Smooth muscle cell (in vitro differentiated cells): ENCODE measurements around the gene EDAR. TPM values are rescaled to one million over a fixed set of nuclear protein-coding genes. Genes with fewer than 3 reads are reported as not detected.

Experiments
- DNase-seq: peaks from one replicate; lab custom pipeline; 2025; ENCODE audit not compliant: unreplicated experiment; lab: John Stamatoyannopoulos, UW
- H2AFZ ChIP-seq: fragments of 200-600 bp; sonication (generic); 2 replicates; pipeline ENCODE4 v1.6.0; 2016; ENCODE audit warnings: antibody characterized with exemption, low read depth, mild to moderate bottlenecking
- H3F3A ChIP-seq: fragments of 200-600 bp; sonication (generic); 2 replicates; pipeline ENCODE4 v1.6.0; 2017; ENCODE audit warnings: antibody characterized with exemption, low read depth
- H3K27ac ChIP-seq: fragments of 200-600 bp; sonication (generic); 2 replicates; pipeline ENCODE4 v1.5.1; 2016; ENCODE audit warnings: low read depth, mild to moderate bottlenecking
- H3K27me3 ChIP-seq: fragments of 200-600 bp; sonication (generic); 2 replicates; pipeline ENCODE4 v1.6.1; 2016; ENCODE audit warnings: low read depth, mild to moderate bottlenecking
- H3K36me3 ChIP-seq: fragments of 200-600 bp; sonication (generic); 2 replicates; pipeline ENCODE4 v1.5.1; 2016; ENCODE audit warnings: low read depth
- H3K4me1 ChIP-seq: fragments of 200-600 bp; sonication (generic); 2 replicates; pipeline ENCODE4 v1.5.1; 2016; ENCODE audit warnings: low read depth
- H3K4me2 ChIP-seq: fragments of 200-600 bp; sonication (generic); 2 replicates; pipeline ENCODE4 v1.6.0; 2016; ENCODE audit warnings: mild to moderate bottlenecking
- H3K4me3 ChIP-seq: fragments of 200-600 bp; sonication (generic); 2 replicates; pipeline ENCODE4 v1.5.1; 2016; ENCODE audit warnings: mild to moderate bottlenecking
- H3K79me2 ChIP-seq: fragments of 200-600 bp; sonication (generic); 2 replicates; pipeline ENCODE4 v1.6.0; 2016; ENCODE audit warnings: low read depth, mild to moderate bottlenecking
- H3K9ac ChIP-seq: fragments of 200-600 bp; sonication (generic); 2 replicates; pipeline ENCODE4 v1.6.0; 2016; ENCODE audit warnings: low read depth
- H3K9me3 ChIP-seq: fragments of 200-600 bp; sonication (generic); replicated peaks from 2 replicates; pipeline ENCODE4 v1.5.1; 2016; ENCODE audit warnings: low read depth
- H4K20me1 ChIP-seq: fragments of 200-600 bp; sonication (generic); 2 replicates; pipeline ENCODE4 v1.6.0; 2016; ENCODE audit warnings: low read depth
- WGBS: methylation state at CpG from one replicate; pipeline ENCODE4 v1.1.7; 2016; ENCODE audit warnings: low lambda C conversion rate; 5-methylcytosine and 5-hydroxymethylcytosine counted together
- polyA plus RNA-seq: library from polyadenylated mRNA; unstranded; fragments of >200 nt; fragmentation: Nextera tagmentation; extraction: Ambion mirVana; gene quantifications from 2 replicates; pipeline ENCODE4 v1.2.1, GENCODE V29; 2016
- total RNA-seq: library from RNA; depleted of rRNA; stranded (reverse); fragments of >200 nt; gene quantifications from 2 replicates; pipeline ENCODE4 v1.2.3, GENCODE V29; 2014
- TF ChIP-seq, protein P1 (sequence below): fragments of 200-600 bp; sonication (generic); IDR thresholded peaks from 2 replicates; pipeline ENCODE4 v1.5.1; 2017; ENCODE audit warnings: borderline replicate concordance, mild to moderate bottlenecking, antibody characterized with exemption; ENCODE audit not compliant: insufficient read depth, poor library complexity, severe bottlenecking

Gene EDAR
- total and polyA plus RNA-seq, 2 experiments from 2014 or later: 0.09 TPM; not detected in 1

DNA sequence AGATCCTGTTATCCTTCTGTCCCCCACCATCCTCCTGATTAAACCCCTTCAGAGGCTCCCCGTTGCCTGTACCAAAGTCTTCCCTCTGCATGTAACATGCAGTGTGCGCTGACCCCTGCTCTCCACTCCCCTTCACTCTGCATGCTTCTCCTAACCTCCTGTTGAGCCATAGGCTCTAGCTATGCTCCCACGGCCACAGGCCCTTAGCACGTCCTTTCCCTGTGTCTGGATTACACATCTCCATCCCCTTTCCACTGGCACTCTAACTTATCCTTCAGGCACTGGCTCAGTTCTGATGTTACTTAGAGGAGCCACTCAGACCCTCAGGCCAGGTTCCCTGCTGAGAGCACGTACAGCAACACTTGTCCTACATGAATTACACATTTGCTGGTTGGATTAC, 29.4 kb upstream of the EDAR start:
- H3K4me2 ChIP-seq: no peak overlapping the region
- no peak overlapping the region for H3K9ac ChIP-seq
- TF ChIP-seq, protein P1, sequence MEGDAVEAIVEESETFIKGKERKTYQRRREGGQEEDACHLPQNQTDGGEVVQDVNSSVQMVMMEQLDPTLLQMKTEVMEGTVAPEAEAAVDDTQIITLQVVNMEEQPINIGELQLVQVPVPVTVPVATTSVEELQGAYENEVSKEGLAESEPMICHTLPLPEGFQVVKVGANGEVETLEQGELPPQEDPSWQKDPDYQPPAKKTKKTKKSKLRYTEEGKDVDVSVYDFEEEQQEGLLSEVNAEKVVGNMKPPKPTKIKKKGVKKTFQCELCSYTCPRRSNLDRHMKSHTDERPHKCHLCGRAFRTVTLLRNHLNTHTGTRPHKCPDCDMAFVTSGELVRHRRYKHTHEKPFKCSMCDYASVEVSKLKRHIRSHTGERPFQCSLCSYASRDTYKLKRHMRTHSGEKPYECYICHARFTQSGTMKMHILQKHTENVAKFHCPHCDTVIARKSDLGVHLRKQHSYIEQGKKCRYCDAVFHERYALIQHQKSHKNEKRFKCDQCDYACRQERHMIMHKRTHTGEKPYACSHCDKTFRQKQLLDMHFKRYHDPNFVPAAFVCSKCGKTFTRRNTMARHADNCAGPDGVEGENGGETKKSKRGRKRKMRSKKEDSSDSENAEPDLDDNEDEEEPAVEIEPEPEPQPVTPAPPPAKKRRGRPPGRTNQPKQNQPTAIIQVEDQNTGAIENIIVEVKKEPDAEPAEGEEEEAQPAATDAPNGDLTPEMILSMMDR: no peak

DNA sequence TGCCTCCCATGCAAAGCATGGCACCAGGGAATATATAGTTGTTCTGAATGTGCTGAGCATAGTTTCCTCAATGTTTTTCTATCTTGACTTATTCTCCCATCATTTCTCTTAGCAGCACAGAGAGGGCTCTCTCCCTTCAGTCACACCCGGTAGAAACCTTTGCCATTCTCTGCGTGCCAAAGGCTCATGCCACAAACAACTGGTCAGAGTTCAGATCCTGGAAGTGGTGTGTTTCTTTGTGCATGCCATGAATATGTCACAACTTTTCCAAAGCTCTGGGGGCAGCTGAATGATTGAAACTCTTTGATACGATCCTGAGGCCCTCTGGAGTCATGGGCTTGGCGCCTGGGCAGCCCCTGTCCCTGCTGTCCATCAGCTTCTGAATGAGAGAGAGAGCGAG, 28.0 kb upstream of the EDAR start:
- Histone ChIP-seq H3K4me3 (no peak overlapping the region), H3F3A (no peaks in the 10 kb centered on the region), H3K27me3 (no peaks in the 10 kb centered on the region), H3K79me2 (no peaks in the 10 kb centered on the region), H3K9ac (no peak overlapping the region), H3K27ac (no peak overlapping the region), H3K9me3 (no peaks in the 10 kb centered on the region), H3K36me3 (no peaks in the 10 kb centered on the region), H3K4me2 (no peak overlapping the region), H4K20me1 (no peaks in the 10 kb centered on the region), H2AFZ (no peak overlapping the region), H3K4me1 (peaks cover 18% of the 10 kb centered on the region)
- no peak for DNase-seq
- TF ChIP-seq, protein P1: no peak
- WGBS: 88% methylated on average over 5 of the region's 5 CpGs

More for the DNA sequence above, 29.4 kb upstream of the EDAR start:
- Histone ChIP-seq H3K79me2 (no peaks in the 10 kb centered on the region), H3K36me3 (no peaks in the 10 kb centered on the region), H3K9me3 (no peaks in the 10 kb centered on the region), H3K27me3 (no peaks in the 10 kb centered on the region), H3K27ac (no peak overlapping the region), H3F3A (no peaks in the 10 kb centered on the region), H3K4me3 (no peak overlapping the region), H4K20me1 (no peaks in the 10 kb centered on the region), H3K4me1 (peaks cover 18% of the 10 kb centered on the region), H2AFZ (no peak overlapping the region)
- DNase-seq: no peak
- WGBS: 95% methylated on average over 5 of the region's 5 CpGs

- Histone ChIP-seq H3K4me1 (peaks cover 18% of the 10 kb centered on the region), H3K9me3 (no peaks in the 10 kb centered on the region), H3K79me2 (no peaks in the 10 kb centered on the region), H3K9ac (no peak overlapping the region), H3K4me3 (no peak overlapping the region), H3K36me3 (no peaks in the 10 kb centered on the region), H3F3A (no peaks in the 10 kb centered on the region), H3K27me3 (no peaks in the 10 kb centered on the region), H3K4me2 (no peak overlapping the region), H2AFZ (no peak overlapping the region), H3K27ac (no peak overlapping the region), H4K20me1 (no peaks in the 10 kb centered on the region)
- WGBS: 94% methylated on average over 11 of the region's 11 CpGs
- DNase-seq: no peak
- TF ChIP-seq, protein P1: no peak
Measured at GRCh38 chr2:109016376-109016775, 27.4 kb upstream of the EDAR start.

DNA sequence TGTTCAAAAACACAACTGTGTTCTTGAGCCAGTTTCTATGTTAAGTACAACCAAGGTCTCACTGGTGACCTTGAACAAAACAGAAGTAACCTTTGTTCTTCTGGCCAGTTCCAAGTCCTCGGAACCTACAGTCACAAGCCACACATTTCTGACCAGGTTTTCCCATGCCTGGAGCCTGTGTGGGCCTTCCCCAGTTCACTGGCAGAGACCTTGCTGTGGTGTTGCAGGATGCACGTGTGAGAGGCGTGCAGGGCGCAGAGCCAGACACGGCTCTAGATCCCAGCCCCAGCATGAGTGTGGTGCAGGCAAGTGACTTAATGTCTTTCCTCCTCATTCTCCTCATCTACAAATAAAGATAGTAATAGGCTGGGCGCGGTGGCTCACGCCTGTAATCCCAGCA, 25.5 kb upstream of the EDAR start:
- no peaks in the 10 kb centered on the region for H3K27me3 ChIP-seq
- 95% methylated on average over 8 of the region's 8 CpGs for WGBS
- H3K4me2 ChIP-seq: no peak overlapping the region
- H2AFZ ChIP-seq: no peak overlapping the region
- no peaks in the 10 kb centered on the region for H4K20me1 ChIP-seq
- TF ChIP-seq, protein P1: no peak
- H3K4me3 ChIP-seq: no peak overlapping the region
- H3K4me1 ChIP-seq: peaks cover 3% of the 10 kb centered on the region
- no peaks in the 10 kb centered on the region for H3K79me2 ChIP-seq
- no peaks in the 10 kb centered on the region for H3F3A ChIP-seq
- no peak for DNase-seq
- H3K27ac ChIP-seq: no peak overlapping the region
- H3K9me3 ChIP-seq: no peaks in the 10 kb centered on the region
- no peak overlapping the region for H3K9ac ChIP-seq
- no peaks in the 10 kb centered on the region for H3K36me3 ChIP-seq
